ENCODE measurements around the gene KPNA1.

Gene KPNA1

GRCh38 chr3:122389197-122389596 lies 125.5 kb downstream of the KPNA1 start:
- TF ChIP-seq CTCF (IDR thresholded peaks at IDR 0.05; ENCODE audit: borderline replicate concordance, insufficient read depth, low read depth, low read length) = no peak
- H3K4me3 ChIP-seq (ENCODE audit: low read depth, low read length) = no peak overlapping the region

GRCh38 chr3:122387709-122388108 lies 127.0 kb downstream of the KPNA1 start:
- H3K4me3 ChIP-seq (ENCODE audit: low read depth, low read length) = no peak overlapping the region
- no peak for TF ChIP-seq CTCF (IDR thresholded peaks at IDR 0.05; ENCODE audit: borderline replicate concordance, insufficient read depth, low read depth, low read length)

- peak within 1 kb of the TSS; percentile 80 for H3K4me3 ChIP-seq (ENCODE audit: low read depth, low read length)
- TF ChIP-seq CTCF (IDR thresholded peaks at IDR 0.05; ENCODE audit: borderline replicate concordance, insufficient read depth, low read depth, low read length) = peak; percentile 72
Measured at GRCh38 chr3:122383771-122384697, 130.7 kb downstream of the KPNA1 start, which contains the start of gene FAM162A. TSS of gene FAM162A (plus strand) at chr3:122384182. CDS start at chr3:122384266, 84 bp downstream.

GRCh38 chr3:122382888-122383666 lies 131.7 kb downstream of the KPNA1 start, which contains the start of gene MIX23:
TSS of gene MIX23 (minus strand) at chr3:122383231. CDS start at chr3:122383224, 7 bp downstream.
- no peak for TF ChIP-seq CTCF (IDR thresholded peaks at IDR 0.05; ENCODE audit: borderline replicate concordance, insufficient read depth, low read depth, low read length)
- peak within 1 kb of the TSS; percentile 80 for H3K4me3 ChIP-seq (ENCODE audit: low read depth, low read length)

- no peak overlapping the region for H3K4me3 ChIP-seq (ENCODE audit: low read depth, low read length)
- TF ChIP-seq CTCF (IDR thresholded peaks at IDR 0.05; ENCODE audit: borderline replicate concordance, insufficient read depth, low read depth, low read length) = no peak
Measured at GRCh38 chr3:122377975-122378374, 136.8 kb downstream of the KPNA1 start.

- H3K4me3 ChIP-seq (ENCODE audit: low read depth, low read length) = no peak overlapping the region
- no peak for TF ChIP-seq CTCF (IDR thresholded peaks at IDR 0.05; ENCODE audit: borderline replicate concordance, insufficient read depth, low read depth, low read length)
Measured at GRCh38 chr3:122374034-122374433, 140.7 kb downstream of the KPNA1 start.

Measured in GM12875 (cell line).